K562 (cell line): Measurements from ENCODE around the gene CALB2. TPM values are rescaled to one million over a fixed set of nuclear protein-coding genes. Genes with fewer than 3 reads are reported as not detected.

Experiments used
- ATAC-seq: fragments of 200-7000 bp; cut with Tn5 transposase; 3 replicates; pipeline ENCODE4 v1.9.1; 2020; ENCODE audit warnings: moderate library complexity
- BruUV-seq: library from RNA; stranded (reverse); fragments of 400-500 nt; replicated peaks from 2 replicates; lab custom pipeline; 2021; lab: Mats Ljungman, UMichigan
- CTCF ChIA-PET: fragments of 300-600 bp; formaldehyde crosslinking; extraction: SDS; loops from one replicate; lab custom pipeline; 2021; ENCODE audit warnings: low intra/inter-chr PET ratio; lab: Yijun Ruan, JAX
- POLR2A ChIA-PET: fragments of 300-600, 350-650 bp; sonication (Branson Sonifier 250); formaldehyde crosslinking; extraction: SDS; loops from one replicate; lab custom pipeline; 2021; ENCODE audit warnings: antibody characterized with exemption, inconsistent platforms; lab: Yijun Ruan, JAX
- DNase-seq, 4 experiments: peaks; one replicate each; pipeline versions ENCODE4 v3.0.0 to v3.0.0-alpha.2; 2011 to 2018; ENCODE audit warnings: low spot score in 3 of 4, mixed read lengths in 3 of 4; ENCODE audit errors: extremely low read depth in 1 of 4
- FAIRE-seq: peaks from 2 replicates; lab custom pipeline; 2011; peaks lifted over from hg19 to GRCh38; lab: Jason Lieb, UNC
- H2AFZ ChIP-seq: 2 replicates; pipeline ENCODE4 v1.6.0; 2011; ENCODE audit warnings: low read depth, low read length, control low read depth, inconsistent platforms
- H3K27ac ChIP-seq: fragments of 200-600 bp; 3 replicates; pipeline ENCODE4 v1.8.0; 2011; ENCODE audit warnings: low read depth, mild to moderate bottlenecking, control low read depth, inconsistent platforms, low read length, moderate library complexity, mixed read lengths; ENCODE audit errors: extremely low read depth
- H3K27me3 ChIP-seq, 2 experiments: fragments of 300-600 bp in 1 of 2; 2 replicates in 1 of 2; 3 replicates in 1 of 2; pipeline versions ENCODE4 v1.6.0 to v1.8.0; 2011; ENCODE audit warnings: inconsistent platforms in 2 of 2, low read length in 2 of 2, mild to moderate bottlenecking in 1 of 2, mixed read lengths in 1 of 2, moderate library complexity in 1 of 2; ENCODE audit not compliant: control insufficient read depth in 2 of 2, insufficient read depth in 2 of 2
- H3K36me3 ChIP-seq: fragments of 300-600 bp; 3 replicates; pipeline ENCODE4 v1.8.0; 2011; ENCODE audit warnings: mild to moderate bottlenecking, low read length, inconsistent platforms; ENCODE audit not compliant: control insufficient read depth, insufficient read depth
- H3K4me1 ChIP-seq, 2 experiments: fragments of 200-600 bp in 1 of 2; replicated peaks in 1 of 2; 2 replicates in 1 of 2; 3 replicates in 1 of 2; pipeline versions ENCODE4 v1.5.1 to v1.8.0; 2011; ENCODE audit warnings: inconsistent platforms in 2 of 2, low read length in 2 of 2, mild to moderate bottlenecking in 1 of 2, mixed read lengths in 1 of 2, moderate library complexity in 1 of 2; ENCODE audit not compliant: control insufficient read depth in 2 of 2, insufficient read depth in 2 of 2
- H3K4me2 ChIP-seq: 2 replicates; pipeline ENCODE4 v1.6.1; 2011; ENCODE audit warnings: low read length, control low read depth, inconsistent platforms, mixed read lengths; ENCODE audit not compliant: insufficient read depth
- H3K4me3 ChIP-seq: fragments of 200-600 bp; sonication (generic), shearing (Covaris generic); 2 replicates; pipeline ENCODE4 v1.5.1; 2016; ENCODE audit warnings: control low read depth, inconsistent platforms
- H3K79me2 ChIP-seq: fragments of 200-600 bp; 3 replicates; pipeline ENCODE4 v1.8.0; 2011; ENCODE audit warnings: low read length, inconsistent platforms; ENCODE audit not compliant: control insufficient read depth, insufficient read depth
- H3K9ac ChIP-seq, 2 experiments: 2 replicates each; pipeline versions ENCODE4 v1.6.0 to v1.6.1; 2011; ENCODE audit warnings: low read depth in 2 of 2, low read length in 2 of 2, control low read depth in 1 of 2, inconsistent platforms in 1 of 2, mild to moderate bottlenecking in 1 of 2, mixed read lengths in 1 of 2; ENCODE audit not compliant: insufficient read depth in 1 of 2
- H3K9me1 ChIP-seq: one replicate; pipeline ENCODE4 v1.6.0; 2011; ENCODE audit warnings: inconsistent platforms, mild to moderate bottlenecking, low read length, moderate library complexity; ENCODE audit not compliant: control insufficient read depth, insufficient read depth
- H3K9me3 ChIP-seq: replicated peaks from 2 replicates; pipeline ENCODE4 v1.5.1; 2011; ENCODE audit warnings: low read depth, low read length, inconsistent platforms; ENCODE audit not compliant: control insufficient read depth, insufficient read depth
- H4K20me1 ChIP-seq: replicated peaks from 2 replicates; pipeline ENCODE4 v1.6.1; 2011; ENCODE audit warnings: low read length, inconsistent platforms, mixed read lengths; ENCODE audit not compliant: control insufficient read depth, insufficient read depth
- MIER1 ChIP-seq: fragments of 450-650 bp; IDR thresholded peaks from 2 replicates; pipeline ENCODE4 v1.6.1; 2016; ENCODE audit warnings: antibody characterized with exemption, mild to moderate bottlenecking, low read depth
- MYBL2 ChIP-seq, 2 experiments: fragments of 450-650 bp in 1 of 2; sonication (generic) in 1 of 2; formaldehyde crosslinking in 1 of 2; IDR thresholded peaks; 2 replicates each; pipeline versions ENCODE4 v1.6.1 to v1.8.1; 2017 to 2022; ENCODE audit warnings: borderline replicate concordance in 1 of 2, inconsistent platforms in 1 of 2, low read depth in 1 of 2, mild to moderate bottlenecking in 1 of 2, missing genetic modification reagents in 1 of 2, moderate library complexity in 1 of 2
- MYC ChIP-seq, 2 experiments: fragments of 250-450 bp in 1 of 2; sonication (Bioruptor Pico) in 1 of 2; IDR thresholded peaks; 2 replicates each; pipeline versions ENCODE4 v1.5.1 to v1.6.1; 2012 to 2021; ENCODE audit warnings: low read depth in 2 of 2, borderline replicate concordance in 1 of 2, improper control_type of control experiment in 1 of 2, low read length in 1 of 2, mild to moderate bottlenecking in 1 of 2, moderate library complexity in 1 of 2
- NFYB ChIP-seq: IDR thresholded peaks from 2 replicates; pipeline ENCODE4 v1.6.1; 2011; ENCODE audit warnings: mild to moderate bottlenecking, moderate library complexity; ENCODE audit not compliant: insufficient read length; ENCODE audit errors: extremely low read depth
- RAD21 ChIP-seq, 2 experiments: fragments of 250-450 bp in 1 of 2; fragments of 450-650 bp in 1 of 2; sonication (Bioruptor Pico) in 1 of 2; formaldehyde crosslinking in 1 of 2; IDR thresholded peaks in 1 of 2; conservative IDR thresholded peaks in 1 of 2; 2 replicates each; pipeline versions ENCODE4 v1.4.0 to v1.8.0; 2020 to 2022; ENCODE audit warnings: mild to moderate bottlenecking in 2 of 2, moderate library complexity in 1 of 2
- XRCC5 ChIP-seq: fragments of 200-400 bp; formaldehyde crosslinking; IDR thresholded peaks from 2 replicates; pipeline ENCODE4 v1.6.1; 2017; ENCODE audit warnings: low read depth, mild to moderate bottlenecking, low read length
- ZNF766 ChIP-seq: fragments of 200-800 bp; sonication (Bioruptor generic); conservative IDR thresholded peaks from 2 replicates; pipeline ENCODE4 v1.6.1; 2016; ENCODE audit warnings: missing genetic modification characterization, missing compliant biosample characterization
- WGBS: fragments of 100-300 bp; shearing (Covaris generic); methylation state at CpG from one replicate; pipeline ENCODE4 v1.1.6; 2016; ENCODE audit warnings: low coverage, mixed read lengths; ENCODE audit not compliant: insufficient coverage; ENCODE audit errors: missing lambda C conversion rate; 5-methylcytosine and 5-hydroxymethylcytosine counted together
- in situ Hi-C: fragments of 300-500 bp; cut with MboI; formaldehyde crosslinking; loops from 4 replicates; pipeline ENCODE4 v1.15.0; 2018; ENCODE audit warnings: inconsistent platforms, mixed read lengths
- intact Hi-C: fragments of 100-400 bp; cut with micrococcal nuclease; formaldehyde crosslinking; loops from 2 replicates; pipeline ENCODE4 v1.14.2; 2022
- polyA plus RNA-seq, 8 experiments: library from polyadenylated mRNA; depleted of rRNA in 4 of 8; stranded (reverse) in 5 of 8; unstranded in 3 of 8; fragments of >200 nt; fragmentation: Nextera tagmentation in 2 of 8; fragmentation: Illumina TruSeq in 1 of 8; extraction: Ambion mirVana in 2 of 8; extraction: Trizol in 1 of 8; gene quantifications; 2 replicates each; pipeline versions ENCODE4 v1.2.1 to v1.2.3, GENCODE V29; 2011 to 2014; ENCODE audit warnings: inconsistent platforms in 1 of 8, missing spikeins in 1 of 8
- total RNA-seq, 7 experiments: library from RNA; depleted of rRNA in 6 of 7; stranded (reverse); fragments of >200 nt in 6 of 7; fragmentation: Illumina TruSeq in 2 of 7; extraction: Trizol in 2 of 7; gene quantifications; 2 replicates each; pipeline versions ENCODE4 v1.2.1 to v1.2.3, GENCODE V29; 2011 to 2021; ENCODE audit warnings: low replicate concordance in 1 of 7
- TF ChIP-seq, protein P1 (sequence below), 3 experiments: IDR thresholded peaks in 2 of 3; conservative IDR thresholded peaks in 1 of 3; 2 replicates each; pipeline ENCODE4 v1.5.1; 2011 to 2012; ENCODE audit warnings: low read length in 3 of 3, mild to moderate bottlenecking in 3 of 3, control low read depth in 2 of 3, improper control_type of control experiment in 1 of 3, inconsistent platforms in 1 of 3, low read depth in 1 of 3, mixed read lengths in 1 of 3, moderate library complexity in 1 of 3; ENCODE audit not compliant: insufficient read depth in 2 of 3
- TF ChIP-seq, protein P2 (sequence below): fragments of 450-650 bp; formaldehyde crosslinking; IDR thresholded peaks from 2 replicates; pipeline ENCODE4 v1.4.0; 2020; ENCODE audit warnings: mild to moderate bottlenecking, moderate library complexity

Gene CALB2
- total and polyA plus RNA-seq, 9 of the 15 experiments (the other 6 are each of a cell fraction or from before 2014, with no cell fraction given) = not detected

DNA sequence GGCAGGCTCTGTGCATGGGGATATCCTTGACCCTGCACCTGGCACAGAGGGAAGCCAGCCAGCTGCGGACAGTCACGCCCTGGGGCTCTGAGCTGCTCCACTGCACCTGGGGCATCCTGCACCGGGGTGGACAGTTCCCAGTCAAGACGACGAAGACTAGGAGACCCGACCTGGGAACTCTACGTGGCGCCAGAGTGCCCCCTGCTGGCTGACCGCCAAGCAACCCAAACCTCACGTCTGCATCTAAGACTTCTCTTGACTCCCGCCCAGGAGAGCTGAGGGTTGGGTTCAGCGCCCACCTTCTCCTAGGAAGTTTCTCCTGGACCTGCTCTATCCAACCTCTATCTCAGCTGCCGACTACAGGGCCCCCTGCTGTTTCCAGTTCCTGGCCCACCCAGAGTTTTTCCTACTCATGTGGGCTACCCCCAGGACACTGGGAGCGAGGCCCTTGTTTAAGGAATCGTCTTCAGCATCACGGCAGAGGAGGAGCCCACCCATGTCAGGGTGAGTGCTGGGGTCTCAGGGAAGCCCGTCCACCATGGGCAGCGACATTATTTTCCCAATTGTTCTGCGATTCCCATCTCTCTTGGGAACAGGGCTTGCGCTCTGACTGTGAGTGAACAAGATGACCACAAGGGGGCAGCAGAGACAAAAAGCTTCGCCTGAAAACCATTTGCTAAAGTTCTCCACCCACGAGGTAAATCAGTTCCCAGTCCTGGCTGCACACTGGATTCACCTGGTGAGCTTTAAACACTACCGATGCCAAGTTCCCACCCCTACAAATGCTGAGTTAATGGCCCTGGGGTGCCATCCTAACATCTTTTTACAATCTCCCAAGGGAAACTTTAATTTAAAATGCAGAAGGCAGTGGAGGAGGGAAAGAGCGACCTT is 54.0 kb downstream of the CALB2 start:
- FAIRE-seq = peak; percentile 96
- CTCF ChIA-PET = interaction anchor here (0.7 to 4.0 kb wide), 7 partner anchors 9 to 549 kb away, joined by 3 to 53 read pairs (median 6); no protein-coding TSS in a partner anchor
- no peak overlapping the region for H2AFZ ChIP-seq
- TF ChIP-seq, protein P1, sequence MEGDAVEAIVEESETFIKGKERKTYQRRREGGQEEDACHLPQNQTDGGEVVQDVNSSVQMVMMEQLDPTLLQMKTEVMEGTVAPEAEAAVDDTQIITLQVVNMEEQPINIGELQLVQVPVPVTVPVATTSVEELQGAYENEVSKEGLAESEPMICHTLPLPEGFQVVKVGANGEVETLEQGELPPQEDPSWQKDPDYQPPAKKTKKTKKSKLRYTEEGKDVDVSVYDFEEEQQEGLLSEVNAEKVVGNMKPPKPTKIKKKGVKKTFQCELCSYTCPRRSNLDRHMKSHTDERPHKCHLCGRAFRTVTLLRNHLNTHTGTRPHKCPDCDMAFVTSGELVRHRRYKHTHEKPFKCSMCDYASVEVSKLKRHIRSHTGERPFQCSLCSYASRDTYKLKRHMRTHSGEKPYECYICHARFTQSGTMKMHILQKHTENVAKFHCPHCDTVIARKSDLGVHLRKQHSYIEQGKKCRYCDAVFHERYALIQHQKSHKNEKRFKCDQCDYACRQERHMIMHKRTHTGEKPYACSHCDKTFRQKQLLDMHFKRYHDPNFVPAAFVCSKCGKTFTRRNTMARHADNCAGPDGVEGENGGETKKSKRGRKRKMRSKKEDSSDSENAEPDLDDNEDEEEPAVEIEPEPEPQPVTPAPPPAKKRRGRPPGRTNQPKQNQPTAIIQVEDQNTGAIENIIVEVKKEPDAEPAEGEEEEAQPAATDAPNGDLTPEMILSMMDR (IDR thresholded peaks at IDR 0.05 in 2 of 3, conservative IDR thresholded peaks at IDR 0.05 in 1 of 3; ENCODE audit: insufficient read depth in 2 of 3, low read depth in 1 of 3, low read length in 3 of 3) = peak; percentile 82 to 90 (median 89)
- TF ChIP-seq MYBL2 (IDR thresholded peaks at IDR 0.05; ENCODE audit: low read depth) = no peak
- no peak for TF ChIP-seq MYBL2 (CRISPR knock-in tag; IDR thresholded peaks at IDR 0.05; ENCODE audit: borderline replicate concordance)
- TF ChIP-seq NFYB = no peak
- TF ChIP-seq XRCC5 = 0 out of 2 replicates have a peak, but pooled peaks have one; percentile 28
- TF ChIP-seq MYC (IDR thresholded peaks at IDR 0.05; ENCODE audit: low read depth, low read length) = 0 out of 2 replicates have a peak, but pooled peaks have one; percentile 33
- no peak for TF ChIP-seq MYC (CRISPR knock-in tag; IDR thresholded peaks at IDR 0.05; ENCODE audit: borderline replicate concordance, low read depth)
- 0 out of 2 replicates have a peak, but pooled peaks have one; percentile 28 for TF ChIP-seq MIER1
- no peak for TF ChIP-seq ZNF766 (CRISPR knock-in tag)
- TF ChIP-seq RAD21 (CRISPR knock-in tag; conservative IDR thresholded peaks at IDR 0.05 in 1 of 2, IDR thresholded peaks at IDR 0.05 in 1 of 2) = peak; percentile 69 to 73
- TF ChIP-seq, protein P2, sequence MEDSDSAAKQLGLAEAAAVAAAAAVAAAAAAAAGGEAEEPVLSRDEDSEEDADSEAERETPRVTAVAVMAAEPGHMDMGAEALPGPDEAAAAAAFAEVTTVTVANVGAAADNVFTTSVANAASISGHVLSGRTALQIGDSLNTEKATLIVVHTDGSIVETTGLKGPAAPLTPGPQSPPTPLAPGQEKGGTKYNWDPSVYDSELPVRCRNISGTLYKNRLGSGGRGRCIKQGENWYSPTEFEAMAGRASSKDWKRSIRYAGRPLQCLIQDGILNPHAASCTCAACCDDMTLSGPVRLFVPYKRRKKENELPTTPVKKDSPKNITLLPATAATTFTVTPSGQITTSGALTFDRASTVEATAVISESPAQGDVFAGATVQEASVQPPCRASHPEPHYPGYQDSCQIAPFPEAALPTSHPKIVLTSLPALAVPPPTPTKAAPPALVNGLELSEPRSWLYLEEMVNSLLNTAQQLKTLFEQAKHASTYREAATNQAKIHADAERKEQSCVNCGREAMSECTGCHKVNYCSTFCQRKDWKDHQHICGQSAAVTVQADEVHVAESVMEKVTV (CRISPR knock-in tag) = peak; percentile 64

More for the DNA sequence above, 54.0 kb downstream of the CALB2 start:
- H3K9ac ChIP-seq = no peak overlapping the region
- H3K4me1 ChIP-seq = peaks cover 0 to 10% of the 10 kb centered on the region in 2 experiments; a peak in 3 of 5 replicates
- no TSS peak for BruUV-seq
- H4K20me1 ChIP-seq = 0 out of 2 replicates have a peak, but pooled peaks cover 12% of the 10 kb centered on the region
- whole genome bisulfite sequencing = 14% methylated on average over 22 of the region's 24 CpGs
- peak; percentile 97 for ATAC-seq
- no peak overlapping the region for H3K4me3 ChIP-seq
- intact Hi-C loops (loop anchor here (2.0 kb wide), 5 partner anchors 28 to 198 kb away; no protein-coding TSS in a partner anchor), in situ Hi-C loops (loop anchor here (5.0 kb wide), 1 partner anchor 85 kb away; no protein-coding TSS in a partner anchor)
- POLR2A ChIA-PET = interaction anchor here (0.6 to 0.9 kb wide), 3 partner anchors 14 to 79 kb away, joined by 3 to 5 read pairs (median 4); no protein-coding TSS in a partner anchor
- no peaks in the 10 kb centered on the region for H3K36me3 ChIP-seq
- no peak overlapping the region for H3K4me2 ChIP-seq
- H3K27me3 ChIP-seq = peaks cover 4 to 19% of the 10 kb centered on the region in 2 experiments
- no peaks in the 10 kb centered on the region for H3K9me1 ChIP-seq
- no peaks in the 10 kb centered on the region for H3K9me3 ChIP-seq
- H3K27ac ChIP-seq = no peak overlapping the region
- DNase-seq = peak; percentile 74 to 81 (median 76)
- H3K79me2 ChIP-seq = no peaks in the 10 kb centered on the region
